ENCODE data around the gene LILRB4.
"Not testable (repeated sequence)": the region's sequence is repeated elsewhere in the genome, so short reads cannot be mapped to it uniquely, and the experiment has no call there.

LILRB4 gene

DNA sequence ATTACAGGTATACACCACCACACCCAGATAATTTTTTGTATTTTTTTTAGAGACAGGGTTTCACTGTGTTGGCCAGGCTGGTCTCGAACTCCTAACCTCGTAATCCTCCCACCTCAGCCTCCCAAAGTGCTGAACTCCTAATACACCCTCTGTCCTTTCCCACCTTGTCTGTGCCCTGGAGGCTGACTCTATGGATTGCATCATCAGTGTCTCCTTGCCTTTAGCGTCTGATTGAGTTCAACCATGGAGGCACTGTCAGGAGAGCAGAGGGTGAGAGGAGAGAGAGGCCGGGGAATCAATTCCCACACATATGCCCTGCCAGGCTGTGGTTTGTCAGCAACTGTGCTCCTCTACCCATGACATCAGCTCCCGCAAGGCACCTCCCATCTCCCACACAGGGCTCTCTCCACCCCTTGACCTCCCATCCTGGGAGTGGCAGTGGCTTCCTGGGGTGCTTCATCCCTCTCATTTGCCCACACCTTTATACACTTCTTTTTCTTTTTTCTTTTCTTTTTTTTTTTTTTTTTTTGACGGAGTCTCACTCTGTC, 12.6 kb upstream of the LILRB4 start:
- DNase-seq (ENCODE audit: low read depth) = no peak

DNA sequence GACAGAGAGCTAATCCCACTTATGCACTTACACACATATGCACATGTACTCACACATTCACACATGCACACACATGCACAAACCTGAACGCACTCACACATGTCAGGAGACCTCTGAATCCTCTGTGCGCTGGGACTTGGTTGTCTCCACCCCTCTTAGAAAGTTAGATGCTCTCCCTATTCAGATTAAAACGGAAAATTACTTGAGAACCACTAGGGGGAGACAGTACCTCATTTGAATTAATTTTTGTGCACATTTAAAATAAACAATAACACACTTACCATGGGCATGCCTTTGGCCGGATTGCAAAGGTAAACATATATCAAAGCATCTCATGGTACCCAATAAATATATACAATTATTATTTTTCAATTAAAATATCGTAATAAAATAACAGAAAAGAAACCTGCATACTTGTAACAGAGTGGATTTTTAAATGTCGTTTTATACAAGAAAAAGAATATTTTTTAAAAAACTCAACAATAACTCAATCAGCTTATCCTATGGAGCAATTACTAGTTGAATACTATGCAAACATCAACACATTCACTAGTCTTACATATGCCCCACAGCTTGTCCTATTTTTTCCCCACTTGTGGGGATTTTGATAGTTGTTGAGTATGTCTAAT, 9.5 kb upstream of the LILRB4 start:
- DNase-seq (ENCODE audit: low read depth) = no peak

DNA sequence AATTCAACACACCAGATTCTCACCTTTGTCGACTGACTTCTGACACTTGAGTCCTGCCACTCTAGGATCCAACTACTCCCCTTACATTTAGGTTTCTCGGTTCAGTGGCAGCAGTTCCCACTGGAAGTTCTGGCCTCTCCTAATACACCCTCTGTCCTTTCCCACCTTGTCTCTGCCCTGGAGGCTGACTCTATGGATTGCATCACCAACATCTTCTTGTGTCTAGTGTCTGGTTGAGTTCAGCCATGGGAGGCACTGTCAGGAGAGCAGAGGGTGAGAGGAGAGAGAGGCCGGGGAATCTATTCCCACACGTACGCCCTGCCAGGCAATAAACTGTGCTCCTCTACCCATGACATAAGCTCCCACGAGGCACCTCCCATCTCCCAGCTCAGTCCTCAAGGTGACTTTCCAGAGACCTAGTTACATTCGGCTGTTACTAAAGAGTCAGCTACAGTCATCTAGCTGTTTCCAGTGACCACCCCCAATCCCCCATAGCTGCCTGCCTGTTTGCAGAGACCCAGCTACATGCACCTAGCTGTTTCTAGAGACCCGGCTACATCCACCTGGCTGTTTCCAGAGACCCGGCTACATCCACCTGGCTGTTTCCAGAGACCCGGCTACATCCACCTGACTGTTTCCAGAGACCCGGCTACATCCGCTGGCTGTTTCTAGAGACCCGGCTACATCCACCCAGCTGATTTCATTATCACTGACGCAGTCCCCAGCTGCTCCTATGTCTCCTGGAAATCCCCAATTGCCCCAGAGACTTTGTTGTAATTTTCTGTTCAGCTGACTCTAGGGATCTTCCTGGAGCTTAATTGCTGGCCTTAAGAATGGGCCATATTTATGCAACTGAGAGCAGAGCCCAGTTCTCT, 8.1 kb upstream of the LILRB4 start:
- no peak for DNase-seq (ENCODE audit: low read depth)

DNA sequence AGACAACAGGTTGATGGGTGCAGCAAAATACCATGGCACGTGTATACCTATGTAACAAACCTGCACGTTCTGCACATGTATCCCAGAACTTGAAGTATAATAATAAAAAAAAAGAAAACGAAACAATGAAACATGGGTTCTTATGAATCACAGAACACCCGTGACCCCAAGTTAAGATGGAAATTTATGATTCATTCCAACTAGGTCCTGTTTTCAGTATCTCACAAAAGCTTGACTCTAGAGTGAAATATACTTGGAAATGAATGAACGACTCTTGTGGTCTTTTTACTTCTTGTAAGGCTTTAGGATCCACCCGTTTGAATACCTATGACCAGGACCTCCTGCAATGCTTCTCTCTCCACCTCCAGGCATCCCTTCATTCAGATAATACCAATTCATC, 3.5 kb upstream of the LILRB4 start:
- no peak for DNase-seq (ENCODE audit: low read depth)

DNA sequence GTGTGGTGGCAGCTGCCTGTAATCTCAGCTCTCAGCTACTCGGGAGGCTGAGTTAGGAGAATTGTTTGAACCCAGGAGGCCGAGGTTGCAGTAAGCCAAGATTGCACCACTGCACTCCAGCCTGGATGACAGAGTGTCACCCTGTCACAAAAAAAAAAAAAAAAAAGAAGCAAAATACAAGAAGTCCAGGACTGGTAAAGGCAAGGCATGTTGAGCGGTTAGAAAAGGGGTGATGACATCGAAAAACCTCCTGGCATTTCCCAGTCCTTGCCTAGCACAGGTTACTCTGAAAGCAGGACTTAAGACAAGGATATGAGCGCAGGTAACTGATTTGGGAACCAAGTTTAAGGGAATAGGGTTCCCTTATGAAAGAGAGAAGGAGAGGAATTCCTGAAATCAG, 2.5 kb upstream of the LILRB4 start:
- DNase-seq (ENCODE audit: low read depth) = no peak

DNA sequence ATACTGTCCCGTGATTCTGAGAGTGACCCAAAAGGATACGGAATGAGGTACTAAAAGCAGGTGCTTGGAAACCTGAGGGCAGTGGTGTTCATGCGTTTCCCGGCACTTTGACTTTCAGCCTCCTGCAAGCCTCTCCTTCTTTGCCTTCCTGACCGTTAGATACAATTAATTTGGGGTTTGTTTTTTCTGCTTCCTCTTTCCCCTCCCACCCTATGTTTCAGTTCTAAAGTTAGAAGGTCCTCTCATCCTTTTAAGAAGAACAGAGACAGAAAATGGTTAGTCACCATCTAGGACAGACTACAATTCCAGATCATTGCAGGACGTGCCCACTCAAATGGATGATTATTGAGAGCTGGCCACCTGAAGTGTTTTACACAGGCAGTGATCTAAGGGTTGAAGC, 1.8 kb upstream of the LILRB4 start:
- DNase-seq (ENCODE audit: low read depth) = no peak

DNA sequence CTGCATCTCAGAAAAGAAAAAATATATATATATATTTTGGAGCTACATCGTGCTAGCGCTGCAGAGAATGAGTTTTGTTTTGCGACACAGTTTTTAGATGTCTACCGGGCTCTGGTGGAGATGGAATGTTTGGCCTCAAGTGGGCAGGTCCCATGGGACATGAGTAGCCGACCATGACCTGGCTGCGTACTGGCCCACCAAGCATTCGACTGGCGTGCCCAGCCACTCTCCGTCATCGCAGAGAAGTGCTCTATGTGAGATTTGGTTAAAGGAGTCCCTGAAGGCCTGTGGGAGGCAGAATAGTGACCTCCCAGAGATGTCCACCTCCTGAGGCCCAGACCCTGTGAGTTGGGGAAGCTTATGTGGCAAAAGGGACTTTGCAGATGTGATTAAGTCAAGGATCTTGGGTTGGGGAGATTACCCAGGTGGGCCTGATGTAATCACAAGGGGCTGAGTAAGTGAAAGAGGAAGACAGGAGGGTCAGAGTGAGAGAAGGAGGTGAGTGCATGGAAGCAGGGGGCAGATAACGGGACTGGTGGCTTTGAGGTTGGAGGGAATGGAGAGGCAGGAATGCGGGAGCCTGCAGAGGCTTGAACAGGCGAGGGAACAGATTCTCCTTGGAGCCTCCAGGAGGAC, 821 bp upstream of the LILRB4 start:
- no peak for DNase-seq (ENCODE audit: low read depth)

DNA sequence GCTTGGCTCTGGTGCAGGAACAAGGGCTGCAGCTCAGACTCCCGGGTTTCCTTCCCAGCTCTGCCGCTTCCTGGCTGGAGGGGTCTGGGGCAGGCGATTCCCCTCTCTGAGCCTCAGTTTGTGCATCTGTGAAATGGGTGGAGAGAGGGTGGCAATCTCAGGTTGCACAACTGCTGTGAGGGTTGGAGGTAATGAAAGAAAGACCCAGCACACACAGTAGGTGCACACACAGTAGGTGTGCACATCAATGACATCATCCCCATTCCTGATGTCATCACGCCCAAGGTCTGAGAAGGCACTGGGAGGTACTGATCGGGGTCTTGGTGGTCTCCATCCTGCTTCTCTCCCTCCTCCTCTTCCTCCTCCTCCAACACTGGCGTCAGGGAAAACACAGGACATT, 2.7 kb downstream of the LILRB4 start:
- DNase-seq (ENCODE audit: low read depth) = no peak

DNA sequence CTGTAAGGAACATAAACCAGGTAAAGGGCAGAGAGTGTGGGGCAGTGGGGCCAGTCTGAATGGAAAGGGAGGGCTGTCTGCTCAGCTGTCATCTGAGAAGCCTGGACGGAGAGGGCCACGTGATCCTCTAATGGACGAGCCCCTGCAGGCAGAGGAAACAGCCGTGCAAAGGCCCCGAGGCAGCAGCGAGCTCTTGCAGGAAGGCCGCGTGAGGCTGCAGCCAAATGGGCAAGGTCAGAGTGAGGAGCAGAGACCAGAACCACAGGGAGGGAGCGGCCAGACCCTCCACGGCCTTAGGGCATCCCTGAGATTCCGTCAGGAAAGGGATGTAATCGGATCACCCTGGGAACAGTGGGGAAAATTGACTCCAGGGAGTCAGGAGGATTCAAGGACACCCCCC, 4.4 kb downstream of the LILRB4 start:
- no peak for DNase-seq (ENCODE audit: low read depth)

DNA sequence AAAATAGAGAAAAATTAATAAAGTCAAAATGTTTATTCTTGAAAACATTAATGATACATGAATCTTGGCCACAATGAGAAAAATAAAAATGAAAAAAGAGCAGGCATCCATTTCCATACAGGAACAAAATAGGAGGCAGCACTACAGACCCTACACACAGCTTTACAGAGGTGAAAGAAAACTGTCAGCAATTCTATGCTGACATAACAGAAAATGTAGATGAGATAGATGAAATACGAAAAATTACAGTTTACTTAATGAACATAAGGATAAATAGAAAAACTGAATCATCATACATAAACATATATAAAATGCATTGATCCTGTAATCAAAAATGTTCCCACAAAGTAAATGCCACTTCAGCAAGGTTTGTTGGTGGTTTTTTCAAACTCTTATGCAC, 5.6 kb downstream of the LILRB4 start:
- DNase-seq (ENCODE audit: low read depth) = no peak

DNA sequence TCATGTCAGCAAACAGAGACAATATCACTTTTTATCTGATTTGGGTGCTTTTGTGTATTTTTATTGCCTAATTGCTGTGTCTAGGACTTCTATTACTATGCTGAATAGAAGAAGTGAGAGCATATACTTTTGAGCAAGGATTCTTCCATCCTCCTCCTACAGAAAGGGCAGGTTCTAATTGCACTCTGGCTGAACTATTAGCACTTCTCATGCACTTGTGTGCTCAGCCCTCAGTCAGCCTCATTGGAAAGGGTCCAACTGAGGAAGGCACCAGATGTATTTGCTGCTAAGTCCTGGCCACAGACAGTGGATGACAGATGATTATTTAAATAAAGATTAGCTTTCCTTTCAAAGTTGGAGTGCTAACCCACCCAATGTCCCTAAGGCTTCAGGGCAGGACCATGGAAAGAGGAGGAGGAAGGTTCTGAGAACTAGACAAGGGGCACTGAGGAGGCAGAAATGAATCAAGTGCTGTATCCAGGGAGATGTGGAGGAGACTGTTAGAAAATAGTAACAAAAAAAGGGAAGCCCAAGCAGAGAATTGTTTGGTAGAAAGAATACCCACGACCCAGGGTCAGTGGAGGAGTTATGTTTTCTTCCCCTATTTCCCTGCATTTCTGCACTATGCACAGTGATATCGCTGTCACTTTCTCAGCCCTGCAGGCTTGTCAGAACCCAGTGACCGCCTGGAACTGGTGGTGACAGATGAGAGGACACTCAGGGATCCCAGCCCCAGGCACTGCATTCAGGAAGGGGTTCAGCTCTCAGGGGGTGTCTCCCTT, 8.0 kb downstream of the LILRB4 start:
- no peak for DNase-seq (ENCODE audit: low read depth)

DNA sequence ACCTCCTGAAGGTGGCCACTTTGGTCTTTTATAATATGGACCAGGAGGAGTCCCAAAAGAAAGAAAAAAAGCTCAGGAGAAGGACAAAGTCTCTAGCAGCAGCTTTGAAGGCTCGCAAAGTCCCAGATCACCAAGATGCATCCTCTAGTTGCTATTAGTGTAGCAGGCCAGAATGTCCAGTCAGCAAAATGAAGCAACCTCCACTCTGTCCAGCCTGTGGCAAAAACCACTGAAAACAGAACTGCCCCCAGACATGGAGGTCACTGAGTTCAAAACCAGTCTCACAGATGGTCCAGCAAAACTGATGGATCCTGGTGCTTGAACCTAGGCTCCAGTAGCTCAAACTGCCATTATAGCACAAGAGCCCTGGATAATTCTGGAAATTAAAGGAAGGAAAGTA, 10.4 kb downstream of the LILRB4 start:
- DNase-seq (ENCODE audit: low read depth) = no peak

DNA sequence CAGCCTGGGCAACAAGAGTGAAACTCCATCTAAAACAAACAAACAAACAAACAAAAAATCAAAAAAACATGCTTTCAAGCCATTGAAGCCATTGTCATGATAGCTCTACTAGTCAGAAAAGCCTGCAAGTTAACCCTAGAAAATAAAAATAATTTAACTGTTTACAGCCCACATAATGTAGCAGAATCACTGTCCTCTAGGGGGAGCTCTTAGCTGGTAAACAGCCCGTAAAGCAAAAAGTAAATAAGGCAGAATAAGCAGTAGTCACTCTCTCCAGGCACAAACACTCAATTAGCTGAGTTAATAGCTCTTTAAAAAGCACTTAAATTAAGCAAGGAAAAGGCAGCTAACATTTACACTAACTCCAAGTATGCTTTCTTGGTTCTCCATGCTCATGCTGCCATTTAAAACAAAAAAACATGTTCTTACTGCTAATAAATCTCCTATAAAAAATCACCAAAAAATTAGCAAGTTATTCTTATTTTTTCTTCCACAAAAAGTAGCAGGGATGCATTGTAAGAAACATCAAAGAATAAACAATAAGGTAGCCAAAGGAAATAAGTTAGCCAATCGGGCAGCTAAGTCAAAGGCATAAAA, 11.3 kb downstream of the LILRB4 start:
- DNase-seq (ENCODE audit: low read depth) = no peak

DNA sequence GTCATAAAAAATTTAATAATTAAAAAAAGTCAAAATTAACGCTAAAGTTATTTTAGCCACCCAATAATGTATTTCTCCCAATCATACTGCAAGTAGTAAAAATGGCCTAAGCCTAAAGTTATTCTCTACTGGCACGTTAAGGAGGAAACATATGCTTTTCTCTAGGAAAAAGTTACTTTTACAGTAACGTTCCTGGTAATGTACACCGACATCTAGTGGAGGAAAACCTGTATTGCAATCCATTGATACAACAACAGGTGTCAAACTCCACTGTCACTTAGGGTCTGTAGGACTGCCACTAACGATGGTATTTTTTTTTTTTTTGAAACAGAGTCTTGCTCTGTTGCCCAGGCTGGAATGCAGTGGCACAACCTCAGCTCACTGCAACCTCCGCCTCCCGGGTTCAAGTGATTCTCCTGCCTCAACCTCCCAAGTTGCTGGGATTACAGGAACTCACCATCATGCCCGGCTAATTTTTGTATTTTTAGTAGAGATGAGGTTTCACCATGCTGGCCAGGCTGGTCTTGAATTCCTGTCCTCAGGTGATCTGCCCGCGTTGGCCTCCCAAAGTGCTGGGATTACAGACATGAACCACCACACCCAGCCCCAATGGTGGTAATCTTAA, 13.5 kb downstream of the LILRB4 start:
- peak; percentile 4 for DNase-seq (ENCODE audit: low read depth)

DNA sequence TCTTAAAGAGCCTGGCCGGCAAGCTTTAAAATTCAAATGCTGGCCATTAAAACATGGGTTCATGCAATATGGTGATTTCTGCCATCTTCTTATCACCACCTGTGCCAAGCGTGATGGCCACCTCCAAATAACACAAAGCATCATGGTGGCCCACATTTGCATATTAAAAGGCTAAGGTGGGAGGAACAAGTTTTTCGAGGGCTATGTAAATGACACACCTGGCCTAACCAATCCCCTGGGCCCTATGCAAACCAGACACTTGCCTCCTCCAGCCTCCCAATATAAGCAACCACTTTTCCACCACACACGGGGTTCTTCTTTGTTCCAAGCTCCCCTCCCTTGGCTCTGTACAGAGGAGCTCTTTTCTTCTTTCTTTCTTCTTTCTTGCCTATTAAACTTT, 14.4 kb downstream of the LILRB4 start:
- no peak for DNase-seq (ENCODE audit: low read depth)

DNA sequence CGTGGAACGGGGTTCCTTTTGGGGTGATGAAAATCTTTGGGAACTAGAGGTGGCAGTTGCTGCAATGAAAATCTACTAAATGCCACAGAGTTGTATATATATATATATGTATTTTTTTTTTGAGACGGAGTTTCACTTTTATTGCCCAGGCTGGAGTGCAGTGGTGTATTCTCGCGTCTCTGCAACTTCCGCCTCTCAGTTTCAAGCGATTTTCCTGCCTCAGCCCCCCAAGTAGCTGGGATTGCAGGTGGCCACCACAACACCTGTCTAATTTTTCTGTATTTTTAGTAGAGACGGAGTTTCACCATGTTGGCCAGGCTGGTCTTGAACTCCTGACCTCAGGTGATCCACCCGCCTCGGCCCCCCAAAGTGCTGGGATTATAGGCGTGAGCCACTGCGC, 18.8 kb downstream of the LILRB4 start:
- not testable (repeated sequence) for DNase-seq (ENCODE audit: low read depth)

DNA sequence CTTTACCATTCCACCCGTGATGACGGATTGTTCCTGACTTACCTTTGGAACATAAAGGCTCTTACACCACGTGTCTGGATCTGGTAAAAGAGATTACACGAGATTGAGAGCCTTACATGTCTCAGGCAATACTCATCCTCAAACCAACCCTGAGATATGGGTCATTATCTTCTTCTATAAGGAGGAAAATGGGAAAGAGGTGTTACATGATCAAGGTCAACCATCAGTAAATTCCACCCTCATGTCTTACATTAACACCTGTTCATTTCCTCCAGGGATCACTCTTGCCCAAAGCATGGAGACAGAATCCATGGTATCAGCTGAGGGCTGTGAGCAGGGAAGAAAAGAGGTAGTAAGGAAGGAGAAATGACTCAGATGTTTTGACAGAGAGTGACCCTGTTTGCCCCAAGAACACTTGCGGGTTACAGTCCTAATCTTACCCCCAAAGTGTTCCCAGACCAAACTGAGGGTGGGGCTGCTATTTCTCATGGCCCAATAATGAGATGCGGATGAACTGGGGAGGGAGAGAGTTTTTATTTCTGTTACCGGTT, 19.6 kb downstream of the LILRB4 start:
- DNase-seq (ENCODE audit: low read depth) = no peak

DNA sequence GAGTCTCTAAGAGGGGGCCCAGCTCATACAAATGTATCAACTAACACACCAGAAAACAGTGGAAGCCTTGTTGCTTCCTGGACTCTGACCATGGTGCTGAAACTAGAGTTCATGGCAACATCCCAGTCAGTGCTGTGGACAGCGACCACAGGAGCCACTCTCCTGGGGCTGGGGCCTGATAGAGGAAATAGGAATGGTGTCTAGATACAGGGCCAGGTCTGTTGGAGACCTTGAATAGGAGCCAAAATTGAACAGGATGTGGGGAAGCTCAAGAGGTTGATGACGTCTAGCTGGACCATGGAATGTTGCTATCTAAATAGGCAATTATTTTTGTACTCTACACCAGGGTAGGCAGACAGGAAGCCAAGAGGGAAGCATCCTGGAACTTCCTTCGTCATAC, 21.7 kb downstream of the LILRB4 start:
- DNase-seq (ENCODE audit: low read depth) = no peak

DNA sequence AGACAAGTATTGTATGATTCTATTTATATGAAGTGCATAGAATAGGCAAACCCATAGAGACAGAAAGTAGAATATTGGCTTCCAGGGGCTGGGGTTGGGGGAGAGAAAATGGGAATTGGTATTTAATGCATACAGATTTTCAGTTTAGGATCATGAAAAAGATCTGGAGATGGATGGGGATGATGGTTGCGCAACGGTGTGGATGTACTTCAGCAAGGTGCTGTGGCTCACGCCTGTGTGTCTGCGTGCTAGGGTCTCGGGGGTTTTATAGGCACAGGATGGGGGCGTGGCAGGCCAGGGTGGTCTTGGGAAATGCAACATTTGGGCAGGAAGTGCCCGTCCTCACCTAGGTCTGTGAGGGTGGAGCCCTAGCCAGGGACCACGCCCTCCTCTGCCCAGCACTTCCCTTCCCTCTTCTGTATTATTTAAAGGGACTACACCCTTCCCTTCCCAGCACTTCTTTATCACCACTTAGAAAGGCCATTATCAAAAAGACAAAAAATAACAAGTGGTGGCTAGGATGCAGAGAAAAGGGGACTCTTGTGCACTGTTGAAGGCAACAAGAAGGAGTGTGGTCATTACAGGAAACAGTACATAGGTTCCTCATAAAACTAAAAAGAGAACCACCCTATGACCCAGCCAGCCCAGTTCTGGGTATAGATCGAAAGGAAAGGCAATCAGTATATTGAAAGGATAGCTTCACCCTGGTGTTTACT, 29.0 kb downstream of the LILRB4 start:
- DNase-seq (ENCODE audit: low read depth) = no peak

DNA sequence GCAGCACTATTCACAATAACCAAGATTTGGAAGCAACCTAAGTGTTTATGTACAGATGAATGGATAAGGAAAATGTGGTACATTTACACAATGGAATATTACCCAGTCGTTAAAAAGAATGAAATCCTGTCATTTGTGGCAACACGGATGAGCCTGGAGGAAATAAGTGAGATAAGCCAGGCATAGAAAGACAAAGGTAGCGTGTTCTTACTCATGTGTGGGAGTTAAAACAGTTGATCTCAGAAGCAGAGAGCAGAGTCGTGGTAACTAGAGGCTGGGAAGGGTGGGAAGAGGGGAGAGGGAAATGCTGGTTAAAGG, 29.5 kb downstream of the LILRB4 start:
- DNase-seq (ENCODE audit: low read depth) = no peak

DNA sequence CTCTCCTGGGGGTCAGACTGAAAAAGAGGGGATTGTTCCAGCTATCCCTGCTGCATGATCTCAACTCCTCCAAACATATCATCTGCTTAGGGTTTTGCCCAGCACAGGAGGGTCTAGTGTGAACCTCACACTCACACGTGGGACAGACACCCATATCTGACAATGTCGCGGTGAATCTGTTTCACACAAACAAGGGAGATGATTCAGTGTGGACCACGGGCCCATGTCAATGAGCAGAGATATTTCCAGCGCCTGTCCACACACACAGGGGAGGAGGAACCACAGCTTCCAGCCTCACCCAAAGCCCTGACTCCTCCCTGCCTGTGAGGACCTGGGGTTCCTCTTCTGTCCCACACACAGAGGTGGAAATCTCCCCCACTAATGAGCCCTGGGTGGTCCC, 31.9 kb downstream of the LILRB4 start:
- no peak for DNase-seq (ENCODE audit: low read depth)

Measured in GM04504 (cell line).